ENCODE data around the gene NPAS3. TPM values are rescaled to one million over a fixed set of nuclear protein-coding genes. Genes with fewer than 3 reads are reported as not detected.

NPAS3 gene
- total and polyA plus RNA-seq, 5 donors from 2014 or later = not detected

DNA sequence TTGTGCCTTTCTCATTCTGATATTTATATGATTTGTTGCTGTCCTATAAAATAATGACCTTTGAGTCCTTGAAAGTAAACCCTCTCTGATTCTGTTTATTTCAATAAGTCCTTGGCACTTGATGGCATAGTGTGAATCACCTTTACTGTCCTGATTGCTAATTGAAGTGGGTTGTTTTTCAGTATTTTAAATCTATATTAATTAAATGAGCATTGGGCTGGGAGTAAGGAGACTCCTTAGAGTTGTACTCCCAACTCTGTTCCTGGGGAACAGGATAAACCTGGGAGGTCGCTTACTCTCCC lies 776.5 kb downstream of the NPAS3 start:
- Mint-ChIP-seq H3K27ac (no peak overlapping the region), H3K9me3 (peaks cover 0 to 9% (median 5%) of the 10 kb centered on the region in 7 donors), H3K4me3 (no peak overlapping the region), H3K36me3 (no peaks in the 10 kb centered on the region), H3K4me1 (no peaks in the 10 kb centered on the region), H3K27me3 (no peaks in the 10 kb centered on the region)
- H3K4me3 ChIP-seq (ENCODE audit: low read depth, low read length) = no peak overlapping the region
- ATAC-seq (ENCODE audit: low read depth in 2 of 2) = no peak
- DNase-seq = no peak
- no peaks in the 10 kb centered on the region for H3K27me3 ChIP-seq (ENCODE audit: control insufficient read depth, insufficient read depth, low read length)
- no peaks in the 10 kb centered on the region for H3K4me1 ChIP-seq (ENCODE audit: control insufficient read depth, insufficient read depth, low read length, poor library complexity, severe bottlenecking)
- H3K9me3 ChIP-seq (ENCODE audit: control insufficient read depth in 2 of 2, low read length in 2 of 2) = no peaks in the 10 kb centered on the region
- H3K36me3 ChIP-seq (ENCODE audit: control insufficient read depth, insufficient read depth, low read length) = no peaks in the 10 kb centered on the region
- no peak overlapping the region for H3K27ac ChIP-seq (ENCODE audit: insufficient read depth, low read length, poor library complexity, severe bottlenecking)

DNA sequence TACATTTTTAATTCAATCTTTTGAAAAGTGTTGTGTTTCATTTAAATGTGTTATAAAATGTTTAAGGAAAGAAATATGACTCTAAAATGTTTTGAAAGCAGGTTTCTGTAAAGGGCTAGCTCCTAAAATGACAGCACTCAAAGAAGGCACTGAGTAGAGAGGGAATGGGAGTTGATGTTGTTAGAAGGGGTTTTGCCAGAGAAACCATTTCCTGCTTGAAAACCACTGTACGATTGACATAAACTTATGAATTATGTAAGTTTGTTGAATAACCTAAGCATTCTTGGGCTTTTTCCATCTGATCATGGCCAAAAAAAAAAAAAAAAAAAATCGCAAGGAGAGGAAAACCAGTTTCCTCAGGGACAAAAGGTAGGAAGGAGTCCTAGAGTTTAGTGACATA lies 778.2 kb downstream of the NPAS3 start:
- H3K27me3 ChIP-seq (ENCODE audit: control insufficient read depth, insufficient read depth, low read length) = no peaks in the 10 kb centered on the region
- H3K27ac Mint-ChIP-seq = no peak overlapping the region
- no peak for DNase-seq

DNA sequence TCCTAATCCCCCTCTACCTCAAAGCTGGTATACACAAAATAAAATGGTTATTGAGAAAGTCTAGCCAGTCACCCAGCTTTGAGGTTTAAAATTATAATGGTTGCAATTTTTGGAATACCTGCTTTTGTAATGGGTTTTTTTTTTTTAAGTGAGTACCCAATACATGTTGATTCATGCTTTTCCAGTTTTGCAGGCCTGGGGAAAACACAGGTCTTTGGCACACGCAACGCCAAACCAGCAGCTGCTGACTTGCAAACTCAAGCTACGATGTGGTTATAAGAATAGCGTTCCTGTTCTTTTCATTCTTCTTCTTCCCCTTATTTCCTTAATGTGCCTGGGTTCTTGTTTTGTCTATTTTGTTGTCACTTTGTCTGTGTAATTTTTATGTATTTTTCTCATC lies 779.2 kb downstream of the NPAS3 start:
- H3K27me3 Mint-ChIP-seq = no peaks in the 10 kb centered on the region
- no peaks in the 10 kb centered on the region for H3K36me3 ChIP-seq (ENCODE audit: control insufficient read depth, insufficient read depth, low read length)
- ATAC-seq (ENCODE audit: low read depth in 2 of 2) (no peak), DNase-seq (no peak)
- no peaks in the 10 kb centered on the region for H3K9me3 ChIP-seq (ENCODE audit: control insufficient read depth in 2 of 2, low read length in 2 of 2)
- no peaks in the 10 kb centered on the region for H3K27me3 ChIP-seq (ENCODE audit: control insufficient read depth, insufficient read depth, low read length)
- no peak overlapping the region for H3K4me3 Mint-ChIP-seq
- no peak overlapping the region for H3K4me3 ChIP-seq (ENCODE audit: low read depth, low read length)
- H3K36me3 Mint-ChIP-seq = no peaks in the 10 kb centered on the region
- no peaks in the 10 kb centered on the region for H3K4me1 Mint-ChIP-seq
- no peak overlapping the region for H3K27ac Mint-ChIP-seq
- no peaks in the 10 kb centered on the region for H3K4me1 ChIP-seq (ENCODE audit: control insufficient read depth, insufficient read depth, low read length, poor library complexity, severe bottlenecking)
- H3K9me3 Mint-ChIP-seq = peaks cover 0 to 9% (median 6%) of the 10 kb centered on the region in 7 donors
- H3K27ac ChIP-seq (ENCODE audit: insufficient read depth, low read length, poor library complexity, severe bottlenecking) = no peak overlapping the region

More for the DNA sequence above, 778.2 kb downstream of the NPAS3 start:
- H3K36me3 Mint-ChIP-seq = no peaks in the 10 kb centered on the region
- Histone ChIP-seq H3K4me1 (ENCODE audit: control insufficient read depth, insufficient read depth, low read length, poor library complexity, severe bottlenecking) (no peaks in the 10 kb centered on the region), H3K36me3 (ENCODE audit: control insufficient read depth, insufficient read depth, low read length) (no peaks in the 10 kb centered on the region), H3K9me3 (ENCODE audit: control insufficient read depth in 2 of 2, low read length in 2 of 2) (no peaks in the 10 kb centered on the region), H3K4me3 (ENCODE audit: low read depth, low read length) (no peak overlapping the region), H3K27ac (ENCODE audit: insufficient read depth, low read length, poor library complexity, severe bottlenecking) (no peak overlapping the region)
- no peaks in the 10 kb centered on the region for H3K27me3 Mint-ChIP-seq
- H3K4me1 Mint-ChIP-seq = no peaks in the 10 kb centered on the region
- H3K9me3 Mint-ChIP-seq = peaks cover 0 to 9% (median 6%) of the 10 kb centered on the region in 7 donors
- ATAC-seq (ENCODE audit: low read depth in 2 of 2) = no peak
- no peak overlapping the region for H3K4me3 Mint-ChIP-seq

DNA sequence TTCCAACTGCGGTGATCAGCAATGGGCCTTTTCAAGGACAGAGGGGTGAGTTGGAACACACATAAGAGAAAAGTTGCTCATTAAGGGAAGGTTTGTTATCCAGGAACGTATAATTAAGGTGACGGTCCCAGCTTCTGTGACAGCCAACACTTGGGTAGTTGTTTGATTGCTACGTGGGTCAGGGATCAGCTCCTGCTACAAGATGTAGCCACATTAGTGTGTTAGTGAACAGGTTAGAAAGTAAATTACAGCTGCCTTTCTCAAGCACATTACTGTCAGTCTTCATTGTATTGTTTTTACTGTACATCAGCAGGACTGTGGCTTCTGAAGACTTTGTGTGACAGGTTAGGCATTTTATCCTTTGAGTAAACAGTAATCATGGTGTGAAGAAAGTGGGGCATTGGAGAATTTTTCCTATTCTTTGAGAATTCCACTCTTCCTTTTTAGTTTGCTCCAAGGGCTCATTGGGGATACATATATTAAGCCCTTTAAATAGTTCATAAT lies 781.7 kb downstream of the NPAS3 start:
- Histone ChIP-seq H3K27ac (ENCODE audit: insufficient read depth, low read length, poor library complexity, severe bottlenecking) (no peak overlapping the region), H3K9me3 (ENCODE audit: control insufficient read depth in 2 of 2, low read length in 2 of 2) (no peaks in the 10 kb centered on the region), H3K4me1 (ENCODE audit: control insufficient read depth, insufficient read depth, low read length, poor library complexity, severe bottlenecking) (no peaks in the 10 kb centered on the region), H3K4me3 (ENCODE audit: low read depth, low read length) (no peak overlapping the region), H3K27me3 (ENCODE audit: control insufficient read depth, insufficient read depth, low read length) (no peaks in the 10 kb centered on the region), H3K36me3 (ENCODE audit: control insufficient read depth, insufficient read depth, low read length) (no peaks in the 10 kb centered on the region)
- DNase-seq (no peak), ATAC-seq (ENCODE audit: low read depth in 2 of 2) (no peak)
- Mint-ChIP-seq H3K36me3 (no peaks in the 10 kb centered on the region), H3K4me1 (no peaks in the 10 kb centered on the region), H3K9me3 (peaks cover 0 to 7% (median 2%) of the 10 kb centered on the region in 7 donors), H3K27ac (no peak overlapping the region), H3K4me3 (no peak overlapping the region), H3K27me3 (no peaks in the 10 kb centered on the region)

DNA sequence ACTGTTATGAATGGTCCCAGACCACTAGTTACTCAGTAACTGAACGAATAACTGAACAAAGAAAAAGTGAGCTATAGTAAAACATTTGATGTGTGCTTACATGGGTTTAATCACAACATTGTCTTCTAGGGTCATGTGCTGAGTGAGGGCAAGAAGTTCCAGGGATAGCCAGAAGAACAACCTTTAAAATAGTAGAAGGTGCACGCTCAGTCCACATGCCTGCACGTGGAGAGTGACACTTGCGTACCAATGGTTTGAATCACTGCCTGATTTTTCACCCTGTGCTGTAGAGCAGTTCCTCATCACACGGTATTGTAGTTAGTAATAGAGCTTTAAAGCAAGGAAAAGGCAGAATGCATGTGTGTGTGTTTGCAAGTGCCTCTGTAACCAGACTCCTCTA lies 788.0 kb downstream of the NPAS3 start:
- no peak overlapping the region for H3K27ac Mint-ChIP-seq
- no peaks in the 10 kb centered on the region for H3K36me3 ChIP-seq (ENCODE audit: control insufficient read depth, insufficient read depth, low read length)
- H3K9me3 ChIP-seq (ENCODE audit: control insufficient read depth in 2 of 2, low read length in 2 of 2) = no peaks in the 10 kb centered on the region
- H3K4me3 ChIP-seq (ENCODE audit: low read depth, low read length) = no peak overlapping the region
- no peaks in the 10 kb centered on the region for H3K27me3 ChIP-seq (ENCODE audit: control insufficient read depth, insufficient read depth, low read length)
- H3K27me3 Mint-ChIP-seq = no peaks in the 10 kb centered on the region
- ATAC-seq (ENCODE audit: low read depth in 2 of 2) (no peak), DNase-seq (no peak)
- H3K27ac ChIP-seq (ENCODE audit: insufficient read depth, low read length, poor library complexity, severe bottlenecking) = no peak overlapping the region
- H3K4me1 Mint-ChIP-seq = no peaks in the 10 kb centered on the region
- no peak overlapping the region for H3K4me3 Mint-ChIP-seq
- no peaks in the 10 kb centered on the region for H3K36me3 Mint-ChIP-seq
- H3K9me3 Mint-ChIP-seq = peaks cover 0 to 3% (median 0%) of the 10 kb centered on the region in 7 donors
- H3K4me1 ChIP-seq (ENCODE audit: control insufficient read depth, insufficient read depth, low read length, poor library complexity, severe bottlenecking) = no peaks in the 10 kb centered on the region

DNA sequence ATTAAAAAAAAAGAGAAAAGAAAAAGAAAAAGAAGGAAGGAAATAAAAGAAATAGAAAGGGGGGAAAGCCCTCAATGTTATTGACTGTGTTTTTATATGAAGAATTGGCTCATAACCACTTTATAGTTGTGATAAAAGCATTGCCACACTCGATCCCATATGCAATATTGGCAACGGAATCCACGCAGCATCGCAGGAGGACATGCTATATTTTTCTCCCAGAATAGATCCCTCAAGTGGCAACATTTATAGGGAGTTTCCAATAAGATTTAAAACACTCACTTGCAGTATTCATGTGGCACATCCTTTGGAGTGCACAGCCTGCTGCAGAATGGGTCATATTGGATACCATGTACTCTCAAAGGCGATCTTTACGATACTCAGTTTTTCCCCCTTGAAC lies 788.9 kb downstream of the NPAS3 start:
- no peaks in the 10 kb centered on the region for H3K27me3 ChIP-seq (ENCODE audit: control insufficient read depth, insufficient read depth, low read length)
- Mint-ChIP-seq H3K27me3 (no peaks in the 10 kb centered on the region), H3K36me3 (no peaks in the 10 kb centered on the region), H3K4me3 (no peak overlapping the region), H3K27ac (no peak overlapping the region), H3K4me1 (no peaks in the 10 kb centered on the region), H3K9me3 (peaks cover 0 to 3% (median 0%) of the 10 kb centered on the region in 7 donors)
- DNase-seq (no peak), ATAC-seq (ENCODE audit: low read depth in 2 of 2) (no peak)
- H3K4me1 ChIP-seq (ENCODE audit: control insufficient read depth, insufficient read depth, low read length, poor library complexity, severe bottlenecking) = no peaks in the 10 kb centered on the region
- H3K27ac ChIP-seq (ENCODE audit: insufficient read depth, low read length, poor library complexity, severe bottlenecking) = no peak overlapping the region
- H3K4me3 ChIP-seq (ENCODE audit: low read depth, low read length) = no peak overlapping the region
- H3K36me3 ChIP-seq (ENCODE audit: control insufficient read depth, insufficient read depth, low read length) = no peaks in the 10 kb centered on the region
- no peaks in the 10 kb centered on the region for H3K9me3 ChIP-seq (ENCODE audit: control insufficient read depth in 2 of 2, low read length in 2 of 2)

DNA sequence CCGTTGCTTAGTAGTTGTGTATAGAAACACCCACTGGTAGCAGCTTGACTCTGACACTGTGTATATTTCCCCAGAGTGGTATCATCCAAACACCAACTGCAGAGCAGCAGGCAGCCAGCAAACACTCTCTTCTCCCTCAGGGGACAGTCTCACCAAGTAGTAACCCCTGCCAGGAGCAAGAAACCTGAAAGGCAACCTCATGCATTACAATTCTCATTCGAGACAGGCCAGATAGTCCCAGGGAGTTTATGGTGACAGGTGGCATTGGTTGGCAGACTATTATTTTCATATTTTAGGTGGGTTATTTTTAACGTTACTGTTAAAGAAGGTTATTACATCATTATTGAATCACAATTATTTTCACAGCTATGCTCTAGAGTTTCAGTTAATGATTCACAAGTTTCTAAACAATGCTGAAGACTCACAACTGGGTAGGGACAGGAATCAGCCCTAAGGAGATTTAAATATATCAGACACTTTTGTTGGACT lies 789.4 kb downstream of the NPAS3 start:
- no peaks in the 10 kb centered on the region for H3K4me1 ChIP-seq (ENCODE audit: control insufficient read depth, insufficient read depth, low read length, poor library complexity, severe bottlenecking)

DNA sequence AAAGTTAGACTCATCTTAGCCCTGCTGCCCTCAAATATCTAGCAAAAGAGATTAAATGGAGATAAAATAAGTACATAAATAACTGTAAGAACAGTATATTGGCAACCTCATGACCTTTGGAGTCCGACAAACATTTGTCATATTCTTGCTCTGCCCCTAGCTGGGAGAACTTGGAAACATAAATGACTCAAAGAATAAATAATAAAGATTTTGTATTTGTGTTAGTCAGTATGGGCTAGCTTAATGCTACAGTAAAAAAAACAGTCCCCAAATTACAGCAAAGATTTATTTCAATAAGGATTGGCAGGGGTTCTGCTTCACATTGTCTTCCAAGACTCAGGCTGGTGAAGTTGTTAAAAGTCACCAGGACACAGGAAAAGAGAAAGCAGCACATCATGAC lies 791.5 kb downstream of the NPAS3 start:
- no peak for ATAC-seq (ENCODE audit: low read depth in 2 of 2)
- Histone ChIP-seq H3K4me3 (ENCODE audit: low read depth, low read length) (no peak overlapping the region), H3K9me3 (ENCODE audit: control insufficient read depth in 2 of 2, low read length in 2 of 2) (no peaks in the 10 kb centered on the region), H3K4me1 (ENCODE audit: control insufficient read depth, insufficient read depth, low read length, poor library complexity, severe bottlenecking) (no peaks in the 10 kb centered on the region), H3K27ac (ENCODE audit: insufficient read depth, low read length, poor library complexity, severe bottlenecking) (no peak overlapping the region), H3K27me3 (ENCODE audit: control insufficient read depth, insufficient read depth, low read length) (no peaks in the 10 kb centered on the region), H3K36me3 (ENCODE audit: control insufficient read depth, insufficient read depth, low read length) (no peaks in the 10 kb centered on the region)
- Mint-ChIP-seq H3K9me3 (peaks cover 0 to 6% (median 0%) of the 10 kb centered on the region in 7 donors), H3K4me1 (no peaks in the 10 kb centered on the region), H3K36me3 (no peaks in the 10 kb centered on the region), H3K27ac (no peak overlapping the region), H3K4me3 (no peak overlapping the region), H3K27me3 (no peaks in the 10 kb centered on the region)
- no peak for DNase-seq

More for the DNA sequence above, 789.4 kb downstream of the NPAS3 start:
- H3K9me3 ChIP-seq (ENCODE audit: control insufficient read depth in 2 of 2, low read length in 2 of 2) = no peaks in the 10 kb centered on the region
- no peak overlapping the region for H3K27ac Mint-ChIP-seq
- H3K4me1 Mint-ChIP-seq = no peaks in the 10 kb centered on the region
- H3K36me3 ChIP-seq (ENCODE audit: control insufficient read depth, insufficient read depth, low read length) = no peaks in the 10 kb centered on the region
- H3K4me3 Mint-ChIP-seq = no peak overlapping the region
- DNase-seq = no peak
- H3K36me3 Mint-ChIP-seq = no peaks in the 10 kb centered on the region
- H3K9me3 Mint-ChIP-seq = peaks cover 0 to 3% (median 0%) of the 10 kb centered on the region in 7 donors
- no peak for ATAC-seq (ENCODE audit: low read depth in 2 of 2)
- no peaks in the 10 kb centered on the region for H3K27me3 ChIP-seq (ENCODE audit: control insufficient read depth, insufficient read depth, low read length)
- no peaks in the 10 kb centered on the region for H3K27me3 Mint-ChIP-seq
- H3K27ac ChIP-seq (ENCODE audit: insufficient read depth, low read length, poor library complexity, severe bottlenecking) = no peak overlapping the region
- H3K4me3 ChIP-seq (ENCODE audit: low read depth, low read length) = no peak overlapping the region

All from CD4-positive, CD25-positive, alpha-beta regulatory T cell (primary cell).